ENCODE results near the gene ICE2. TPM values are rescaled to one million over a fixed set of nuclear protein-coding genes. Genes with fewer than 3 reads are reported as not detected.

Gene ICE2
- total and polyA plus RNA-seq, 12 donors, result 6.3 to 33.4 (median 26.7) TPM

GRCh38 chr15:60425461-60425860, 53.5 kb downstream of the ICE2 start:
- peaks cover 0 to 31% (median 0%) of the 10 kb centered on the region in 9 donors for H3K4me1 ChIP-seq
- H3K9me3 ChIP-seq, result no peaks in the 10 kb centered on the region
- H3K27ac ChIP-seq, result no peak overlapping the region
- no peak for TF ChIP-seq CTCF (IDR thresholded peaks at IDR 0.05)
- WGBS, 2 donors, result 82 to 84% methylated on average over 2 of the region's 2 CpGs
- peaks cover 0 to 92% (median 21%) of the 10 kb centered on the region in 9 donors for H3K36me3 ChIP-seq
- DNase-seq (no peak), ATAC-seq (no peak)
- no peaks in the 10 kb centered on the region for H3K27me3 ChIP-seq
- H3K4me3 ChIP-seq, result no peak overlapping the region
- intact Hi-C loops (cut with DNase I), result no loop called here

GRCh38 chr15:60424006-60424405, 54.9 kb downstream of the ICE2 start:
- Histone ChIP-seq H3K9me3 (no peaks in the 10 kb centered on the region), H3K27me3 (no peaks in the 10 kb centered on the region), H3K4me1 (peaks cover 0 to 31% (median 0%) of the 10 kb centered on the region in 9 donors), H3K4me3 (no peak overlapping the region), H3K36me3 (peaks cover 0 to 82% (median 12%) of the 10 kb centered on the region in 9 donors), H3K27ac (peak overlapping the region in 1 of 10 donors; percentile 5)
- WGBS, 2 donors, result 96 to 98% methylated on average over 1 of the region's 1 CpG
- intact Hi-C loops (cut with DNase I), result no loop called here
- DNase-seq (no peak), ATAC-seq (no peak)
- TF ChIP-seq CTCF (IDR thresholded peaks at IDR 0.05), result no peak

- Histone ChIP-seq H3K4me1 (peaks cover 0 to 31% (median 0%) of the 10 kb centered on the region in 9 donors), H3K9me3 (no peaks in the 10 kb centered on the region), H3K4me3 (no peak overlapping the region), H3K36me3 (peaks cover 0 to 77% (median 12%) of the 10 kb centered on the region in 9 donors), H3K27me3 (no peaks in the 10 kb centered on the region), H3K27ac (peak overlapping the region in 1 of 10 donors; percentile 5)
- no peak for DNase-seq
- ATAC-seq, result peak in 3 of 8 donors; percentile 21 to 58 (median 44)
- WGBS, 2 donors, result 46 to 59% methylated on average over 2 of the region's 2 CpGs
- TF ChIP-seq CTCF (IDR thresholded peaks at IDR 0.05), result no peak
- intact Hi-C loops (cut with DNase I), result no loop called here
Measured at GRCh38 chr15:60423537-60423936, 55.4 kb downstream of the ICE2 start.

- ATAC-seq, result no peak
- peaks cover 0 to 26% (median 0%) of the 10 kb centered on the region in 9 donors for H3K4me1 ChIP-seq
- peak overlapping the region in 1 of 10 donors; percentile 28 for H3K27ac ChIP-seq
- no peak for TF ChIP-seq CTCF (IDR thresholded peaks at IDR 0.05)
- no peaks in the 10 kb centered on the region for H3K9me3 ChIP-seq
- peaks cover 0 to 58% (median 7%) of the 10 kb centered on the region in 9 donors for H3K36me3 ChIP-seq
- H3K4me3 ChIP-seq, result no peak overlapping the region
- DNase-seq, result no peak
- intact Hi-C loops (cut with DNase I), result no loop called here
- 85% methylated on average over 1 of the region's 1 CpG for WGBS, 2 donors
- no peaks in the 10 kb centered on the region for H3K27me3 ChIP-seq
Measured at GRCh38 chr15:60421544-60421943, 57.4 kb downstream of the ICE2 start.

Data from heart right ventricle (tissue), 16 donors.